Esophagus muscularis mucosa (tissue), 4 donors: ENCODE results near the gene HOXD8.

ENCODE experiments used
- EP300 ChIP-seq: sonication (generic); formaldehyde crosslinking; IDR thresholded peaks from one replicate; pipeline ENCODE4 v1.6.1; 2017; ENCODE audit warnings: antibody characterized with exemption
- POLR2A ChIP-seq: fragments of 450-650 bp; IDR thresholded peaks from one replicate; pipeline ENCODE4 v1.6.1; 2017; ENCODE audit warnings: antibody characterized with exemption, moderate library complexity, mild to moderate bottlenecking, low read depth
- POLR2AphosphoS5 ChIP-seq, 2 donors: sonication (generic); formaldehyde crosslinking; IDR thresholded peaks; one replicate each; pipeline ENCODE4 v1.6.1; 2017; ENCODE audit warnings: antibody characterized with exemption in 2 of 2
- TF ChIP-seq, protein P1 (sequence below), 3 experiments: fragments of 200-600 bp in 2 of 3; fragments of 450-650 bp in 1 of 3; sonication (generic) in 2 of 3; IDR thresholded peaks; one replicate each; pipeline ENCODE4 v1.5.1; 2017 to 2019; ENCODE audit warnings: antibody characterized with exemption in 3 of 3, mild to moderate bottlenecking in 2 of 3, moderate library complexity in 1 of 3

GRCh38 chr2:176164611-176165369, 35.3 kb downstream of the HOXD8 start:
- TF ChIP-seq, protein P1, sequence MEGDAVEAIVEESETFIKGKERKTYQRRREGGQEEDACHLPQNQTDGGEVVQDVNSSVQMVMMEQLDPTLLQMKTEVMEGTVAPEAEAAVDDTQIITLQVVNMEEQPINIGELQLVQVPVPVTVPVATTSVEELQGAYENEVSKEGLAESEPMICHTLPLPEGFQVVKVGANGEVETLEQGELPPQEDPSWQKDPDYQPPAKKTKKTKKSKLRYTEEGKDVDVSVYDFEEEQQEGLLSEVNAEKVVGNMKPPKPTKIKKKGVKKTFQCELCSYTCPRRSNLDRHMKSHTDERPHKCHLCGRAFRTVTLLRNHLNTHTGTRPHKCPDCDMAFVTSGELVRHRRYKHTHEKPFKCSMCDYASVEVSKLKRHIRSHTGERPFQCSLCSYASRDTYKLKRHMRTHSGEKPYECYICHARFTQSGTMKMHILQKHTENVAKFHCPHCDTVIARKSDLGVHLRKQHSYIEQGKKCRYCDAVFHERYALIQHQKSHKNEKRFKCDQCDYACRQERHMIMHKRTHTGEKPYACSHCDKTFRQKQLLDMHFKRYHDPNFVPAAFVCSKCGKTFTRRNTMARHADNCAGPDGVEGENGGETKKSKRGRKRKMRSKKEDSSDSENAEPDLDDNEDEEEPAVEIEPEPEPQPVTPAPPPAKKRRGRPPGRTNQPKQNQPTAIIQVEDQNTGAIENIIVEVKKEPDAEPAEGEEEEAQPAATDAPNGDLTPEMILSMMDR (IDR thresholded peaks at IDR 0.05): no peak
- TF ChIP-seq POLR2AphosphoS5 (IDR thresholded peaks at IDR 0.05): no peak
- no peak for TF ChIP-seq EP300
- no peak for TF ChIP-seq POLR2A
